ENCODE results near the gene TTC7B.

TTC7B gene

GRCh38 chr14:90781876-90782275, 34.4 kb downstream of the TTC7B start:
- TF ChIP-seq CTCF (IDR thresholded peaks at IDR 0.05; ENCODE audit: borderline replicate concordance, insufficient read depth, low read depth, low read length): no peak
- H3K4me3 ChIP-seq (ENCODE audit: low read depth, low read length): no peak overlapping the region

- no peak overlapping the region for H3K4me3 ChIP-seq (ENCODE audit: low read depth, low read length)
- no peak for TF ChIP-seq CTCF (IDR thresholded peaks at IDR 0.05; ENCODE audit: borderline replicate concordance, insufficient read depth, low read depth, low read length)
These were observed 34.9 kb downstream of the TTC7B start for GRCh38 chr14:90781344-90781761.

GRCh38 chr14:90780519-90780918, 35.7 kb downstream of the TTC7B start:
- no peak for TF ChIP-seq CTCF (IDR thresholded peaks at IDR 0.05; ENCODE audit: borderline replicate concordance, insufficient read depth, low read depth, low read length)
- H3K4me3 ChIP-seq (ENCODE audit: low read depth, low read length): no peak overlapping the region

GRCh38 chr14:90778571-90779255, 37.5 kb downstream of the TTC7B start:
- no peak for TF ChIP-seq CTCF (IDR thresholded peaks at IDR 0.05; ENCODE audit: borderline replicate concordance, insufficient read depth, low read depth, low read length)
- no peak overlapping the region for H3K4me3 ChIP-seq (ENCODE audit: low read depth, low read length)

GRCh38 chr14:90777830-90778485, 38.3 kb downstream of the TTC7B start:
- TF ChIP-seq CTCF (IDR thresholded peaks at IDR 0.05; ENCODE audit: borderline replicate concordance, insufficient read depth, low read depth, low read length): no peak
- H3K4me3 ChIP-seq (ENCODE audit: low read depth, low read length): no peak overlapping the region

- H3K4me3 ChIP-seq (ENCODE audit: low read depth, low read length): no peak overlapping the region
- no peak for TF ChIP-seq CTCF (IDR thresholded peaks at IDR 0.05; ENCODE audit: borderline replicate concordance, insufficient read depth, low read depth, low read length)
These were observed 38.9 kb downstream of the TTC7B start for GRCh38 chr14:90777358-90777757.

GRCh38 chr14:90775441-90775840, 40.8 kb downstream of the TTC7B start:
- H3K4me3 ChIP-seq (ENCODE audit: low read depth, low read length): no peak overlapping the region
- no peak for TF ChIP-seq CTCF (IDR thresholded peaks at IDR 0.05; ENCODE audit: borderline replicate concordance, insufficient read depth, low read depth, low read length)
